K562 (cell line): Measurements from ENCODE around the gene METRN. TPM values are rescaled to one million over a fixed set of nuclear protein-coding genes. Genes with fewer than 3 reads are reported as not detected.

Experiments
- C11orf30 ChIP-seq: fragments of 450-650 bp; IDR thresholded peaks from 2 replicates; pipeline ENCODE4 v1.6.1; 2016; ENCODE audit warnings: low read depth, mild to moderate bottlenecking
- E2F6 ChIP-seq, 2 experiments: IDR thresholded peaks; 2 replicates each; pipeline ENCODE4 v1.6.1; 2011; ENCODE audit warnings: borderline replicate concordance in 1 of 2, control low read depth in 1 of 2, low read depth in 1 of 2, low read length in 1 of 2, mild to moderate bottlenecking in 1 of 2, mixed read lengths in 1 of 2, moderate library complexity in 1 of 2; ENCODE audit not compliant: insufficient read depth in 1 of 2, insufficient read length in 1 of 2, poor library complexity in 1 of 2, severe bottlenecking in 1 of 2; ENCODE audit errors: extremely low read depth in 1 of 2
- ETV6 ChIP-seq, 3 experiments: fragments of 150-350 bp in 1 of 3; sonication (generic) in 1 of 3; formaldehyde crosslinking in 1 of 3; IDR thresholded peaks; 2 replicates each; pipeline versions ENCODE4 v1.6.1 to v1.8.0; 2014 to 2022; ENCODE audit warnings: borderline replicate concordance in 2 of 3, low read depth in 2 of 3, antibody characterized with exemption in 1 of 3, low read length in 1 of 3, mild to moderate bottlenecking in 1 of 3, missing genetic modification reagents in 1 of 3
- HDAC1 ChIP-seq, 2 experiments: fragments of 450-650 bp; IDR thresholded peaks; 2 replicates each; pipeline ENCODE4 v1.6.1; 2016 to 2017; ENCODE audit warnings: inconsistent platforms in 1 of 2, mild to moderate bottlenecking in 1 of 2, moderate library complexity in 1 of 2
- JUND ChIP-seq, 2 experiments: IDR thresholded peaks; 2 replicates in 1 of 2; 3 replicates in 1 of 2; pipeline ENCODE4 v1.6.1; 2011; ENCODE audit warnings: borderline replicate concordance in 2 of 2, low read depth in 2 of 2, low read length in 2 of 2, improper control_type of control experiment in 1 of 2, missing biosample characterization in 1 of 2, missing genetic modification characterization in 1 of 2, missing genetic modification reagents in 1 of 2
- MITF ChIP-seq: IDR thresholded peaks from 2 replicates; pipeline ENCODE4 v1.6.1; 2014; ENCODE audit warnings: antibody characterized with exemption
- NR0B1 ChIP-seq: fragments of 450-650 bp; IDR thresholded peaks from one replicate; pipeline ENCODE4 v1.6.1; 2018; ENCODE audit warnings: mild to moderate bottlenecking, moderate library complexity; ENCODE audit not compliant: partially characterized antibody
- NUFIP1 ChIP-seq: fragments of 450-650 bp; IDR thresholded peaks from 2 replicates; pipeline ENCODE4 v1.6.1; 2018; ENCODE audit not compliant: partially characterized antibody
- SIN3B ChIP-seq: fragments of 450-650 bp; IDR thresholded peaks from 2 replicates; pipeline ENCODE4 v1.6.1; 2017; ENCODE audit warnings: low read depth, mild to moderate bottlenecking, moderate library complexity
- SIX5 ChIP-seq, 2 experiments: IDR thresholded peaks; 2 replicates each; pipeline ENCODE4 v1.6.1; 2011; ENCODE audit warnings: low read length in 2 of 2, borderline replicate concordance in 1 of 2, low read depth in 1 of 2, mild to moderate bottlenecking in 1 of 2, moderate library complexity in 1 of 2; ENCODE audit not compliant: insufficient read depth in 1 of 2
- SNRNP70 ChIP-seq: fragments of 200-400 bp; formaldehyde crosslinking; optimal IDR thresholded peaks from 2 replicates; pipeline ENCODE3; 2017; ENCODE audit warnings: low read depth, low read length
- SRSF9 ChIP-seq: fragments of 200-400 bp; formaldehyde crosslinking; IDR thresholded peaks from 2 replicates; pipeline ENCODE4 v1.6.1; 2017; ENCODE audit warnings: low read depth, low read length, borderline replicate concordance
- TEAD1 ChIP-seq, 2 experiments: fragments of 450-650 bp in 1 of 2; sonication (generic) in 1 of 2; formaldehyde crosslinking; IDR thresholded peaks; 2 replicates each; pipeline versions ENCODE4 v1.4.0 to v1.8.0; 2020 to 2022; ENCODE audit warnings: mild to moderate bottlenecking in 2 of 2, missing genetic modification reagents in 1 of 2
- TSC22D4 ChIP-seq: fragments of 450-650 bp; IDR thresholded peaks from 2 replicates; pipeline ENCODE4 v1.6.1; 2016; ENCODE audit warnings: missing genetic modification characterization, missing biosample characterization, control low read depth
- ZNF184 ChIP-seq: sonication (generic); formaldehyde crosslinking; IDR thresholded peaks from 2 replicates; pipeline ENCODE4 v1.5.0; 2020; ENCODE audit warnings: missing genetic modification reagents
- ZNF197 ChIP-seq: fragments of 200-800 bp; sonication (Bioruptor generic); IDR thresholded peaks from 2 replicates; pipeline ENCODE4 v1.6.1; 2016; ENCODE audit warnings: low read depth, missing genetic modification characterization, missing compliant biosample characterization
- ZNF3 ChIP-seq: fragments of 250-450 bp; sonication (Bioruptor Pico); IDR thresholded peaks from 2 replicates; pipeline ENCODE4 v1.5.0; 2021; ENCODE audit warnings: mild to moderate bottlenecking, moderate library complexity
- ZNF830 ChIP-seq: fragments of 250-450 bp; sonication (Bioruptor Pico); IDR thresholded peaks from 2 replicates; pipeline ENCODE4 v1.5.0; 2021; ENCODE audit warnings: mild to moderate bottlenecking
- ZSCAN29 ChIP-seq: fragments of 450-650 bp; IDR thresholded peaks from 2 replicates; pipeline ENCODE4 v1.6.1; 2017
- polyA plus RNA-seq, 8 experiments: library from polyadenylated mRNA; depleted of rRNA in 4 of 8; stranded (reverse) in 5 of 8; unstranded in 3 of 8; fragments of >200 nt; fragmentation: Nextera tagmentation in 2 of 8; fragmentation: Illumina TruSeq in 1 of 8; extraction: Ambion mirVana in 2 of 8; extraction: Trizol in 1 of 8; gene quantifications; 2 replicates each; pipeline versions ENCODE4 v1.2.1 to v1.2.3, GENCODE V29; 2011 to 2014; ENCODE audit warnings: inconsistent platforms in 1 of 8, missing spikeins in 1 of 8
- total RNA-seq, 7 experiments: library from RNA; depleted of rRNA in 6 of 7; stranded (reverse); fragments of >200 nt in 6 of 7; fragmentation: Illumina TruSeq in 2 of 7; extraction: Trizol in 2 of 7; gene quantifications; 2 replicates each; pipeline versions ENCODE4 v1.2.1 to v1.2.3, GENCODE V29; 2011 to 2021; ENCODE audit warnings: low replicate concordance in 1 of 7

The METRN gene
- total and polyA plus RNA-seq, 9 of the 15 experiments (the other 6 are each of a cell fraction or from before 2014, with no cell fraction given): 0.20 to 89.8 (median 15.4) TPM

GRCh38 chr16:679814-680624, 34.9 kb upstream of the METRN start, which contains the start of gene STUB1 (continued):
- TF ChIP-seq NR0B1: no peak
- TF ChIP-seq TSC22D4 (tag): no peak
- no peak for TF ChIP-seq SIX5 (IDR thresholded peaks at IDR 0.05; ENCODE audit: borderline replicate concordance in 1 of 2, insufficient read depth in 1 of 2, low read depth in 1 of 2, low read length in 2 of 2)
- TF ChIP-seq SIN3B: peak; percentile 78; the same call in 1 of the 2 replicates
- 0 out of 4 replicates have a peak, but pooled peaks of 1 of the 2 experiments have one; percentile 13 for TF ChIP-seq TEAD1 (CRISPR knock-in tag; IDR thresholded peaks at IDR 0.05)
- no peak for TF ChIP-seq NUFIP1
- TF ChIP-seq SNRNP70: no peak
- peak in 1 of 2 experiments; percentile 77; a peak in 2 of 4 replicates for TF ChIP-seq HDAC1 (IDR thresholded peaks at IDR 0.05)
- TF ChIP-seq E2F6 (IDR thresholded peaks at IDR 0.05; ENCODE audit: borderline replicate concordance in 1 of 2, extremely low read depth in 1 of 2, insufficient read depth in 1 of 2, insufficient read length in 1 of 2, low read depth in 1 of 2, low read length in 1 of 2, poor library complexity in 1 of 2, severe bottlenecking in 1 of 2): peak; percentile 26 to 53
- TF ChIP-seq ETV6 (IDR thresholded peaks at IDR 0.05; ENCODE audit: borderline replicate concordance in 1 of 2, low read depth in 2 of 2, low read length in 1 of 2): no peak
- TF ChIP-seq ETV6 (CRISPR knock-in tag; IDR thresholded peaks at IDR 0.05; ENCODE audit: borderline replicate concordance): no peak
- TF ChIP-seq ZNF830 (CRISPR knock-in tag): no peak
- no peak for TF ChIP-seq ZNF3 (CRISPR knock-in tag)
- TF ChIP-seq ZSCAN29: no peak
- TF ChIP-seq ZNF197: no peak
- no peak for TF ChIP-seq ZNF184
- TF ChIP-seq JUND (IDR thresholded peaks at IDR 0.05; ENCODE audit: borderline replicate concordance, low read depth, low read length): 0 out of 2 replicates have a peak, but pooled peaks have one; percentile 3
- TF ChIP-seq JUND (tag; IDR thresholded peaks at IDR 0.05; ENCODE audit: borderline replicate concordance, low read depth, low read length): no peak
- no peak for TF ChIP-seq C11orf30
- no peak for TF ChIP-seq MITF
- TF ChIP-seq SRSF9: no peak
